Mucosa of descending colon (tissue), 3 donors: ENCODE data around the gene CFAP97. TPM values are rescaled to one million over a fixed set of nuclear protein-coding genes. Genes with fewer than 3 reads are reported as not detected.
"Not testable (repeated sequence)": the region's sequence is repeated elsewhere in the genome, so short reads cannot be mapped to it uniquely, and the experiment has no call there.

Experiments used
- ATAC-seq: fragments of 200-7000 bp; cut with Tn5 transposase; one replicate; pipeline ENCODE4 v1.9.1; 2020; ENCODE audit warnings: mild to moderate bottlenecking, moderate library complexity
- DNase-seq, 3 donors: peaks; one replicate each; pipeline ENCODE4 v3.0.0-alpha.2; 2020
- H3K36me3 ChIP-seq: fragments of 200-600 bp; one replicate; pipeline ENCODE4 v1.8.0; 2021; ENCODE audit warnings: low read depth, mild to moderate bottlenecking
- H3K4me1 ChIP-seq: fragments of 200-600 bp; one replicate; pipeline ENCODE4 v1.8.0; 2021; ENCODE audit warnings: low read depth, mild to moderate bottlenecking
- H3K4me3 ChIP-seq: fragments of 200-600 bp; one replicate; pipeline ENCODE4 v1.8.0; 2021; ENCODE audit warnings: mild to moderate bottlenecking
- H3K9me3 ChIP-seq: fragments of 200-600 bp; one replicate; pipeline ENCODE4 v1.8.0; 2021; ENCODE audit warnings: mild to moderate bottlenecking
- intact Hi-C, 2 donors: fragments of 100-400 bp; cut with DNase I in 1 of 2; cut with micrococcal nuclease in 1 of 2; formaldehyde crosslinking; loops; one replicate each; pipeline versions ENCODE4 v1.11.0 to v1.11.1; 2022; cut with DNase I, micrococcal nuclease
- total RNA-seq, 3 donors: library from RNA; stranded (reverse); fragmentation: NEBNext Ultra II Directional in 2 of 3; extraction: Animal tissue kit (Norgen Biotek cat#: 25700) in 2 of 3; gene quantifications; one replicate each; pipeline versions ENCODE4 v1.2.1 to v1.2.4, GENCODE V29; 2021 to 2023
- TF ChIP-seq, protein P1 (sequence below): fragments of 200-600 bp; IDR thresholded peaks from one replicate; pipeline ENCODE4 v1.8.0; 2022; ENCODE audit warnings: antibody characterized with exemption, mild to moderate bottlenecking
- donor health status: DM: no; HTN: no; CAD: no; lungs with moderate emphysema.
- donor health status: DM: no; HTN: no; CAD: no.
- donor health status: DM: no; HTN: yes; CAD: no.

CFAP97 gene
- total RNA-seq, 3 donors from 2014 or later, result 12.4 to 44.3 (median 16.6) TPM

DNA sequence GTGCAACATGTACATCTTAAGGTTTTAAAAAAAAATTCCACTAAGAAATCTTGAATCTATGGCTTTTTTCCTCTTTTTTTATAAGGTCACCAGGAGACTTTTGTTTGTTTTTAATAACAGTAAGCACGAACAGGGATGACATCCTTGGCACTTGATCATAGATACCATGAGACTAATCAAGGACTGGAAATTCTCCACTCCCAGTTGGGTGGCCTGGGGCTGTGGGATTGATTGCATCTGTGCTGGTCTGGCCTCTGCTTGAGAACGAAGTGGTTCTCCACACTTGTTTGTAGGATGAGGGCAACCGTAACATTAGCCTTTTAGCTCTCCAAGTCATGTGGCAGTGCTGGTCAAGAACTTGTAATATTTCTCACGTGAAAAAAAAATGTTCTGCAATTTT, 41.0 kb upstream of the CFAP97 start:
- TF ChIP-seq, protein P1, sequence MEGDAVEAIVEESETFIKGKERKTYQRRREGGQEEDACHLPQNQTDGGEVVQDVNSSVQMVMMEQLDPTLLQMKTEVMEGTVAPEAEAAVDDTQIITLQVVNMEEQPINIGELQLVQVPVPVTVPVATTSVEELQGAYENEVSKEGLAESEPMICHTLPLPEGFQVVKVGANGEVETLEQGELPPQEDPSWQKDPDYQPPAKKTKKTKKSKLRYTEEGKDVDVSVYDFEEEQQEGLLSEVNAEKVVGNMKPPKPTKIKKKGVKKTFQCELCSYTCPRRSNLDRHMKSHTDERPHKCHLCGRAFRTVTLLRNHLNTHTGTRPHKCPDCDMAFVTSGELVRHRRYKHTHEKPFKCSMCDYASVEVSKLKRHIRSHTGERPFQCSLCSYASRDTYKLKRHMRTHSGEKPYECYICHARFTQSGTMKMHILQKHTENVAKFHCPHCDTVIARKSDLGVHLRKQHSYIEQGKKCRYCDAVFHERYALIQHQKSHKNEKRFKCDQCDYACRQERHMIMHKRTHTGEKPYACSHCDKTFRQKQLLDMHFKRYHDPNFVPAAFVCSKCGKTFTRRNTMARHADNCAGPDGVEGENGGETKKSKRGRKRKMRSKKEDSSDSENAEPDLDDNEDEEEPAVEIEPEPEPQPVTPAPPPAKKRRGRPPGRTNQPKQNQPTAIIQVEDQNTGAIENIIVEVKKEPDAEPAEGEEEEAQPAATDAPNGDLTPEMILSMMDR, result no peak
- Histone ChIP-seq H3K4me1 (no peaks in the 10 kb centered on the region), H3K36me3 (no peaks in the 10 kb centered on the region), H3K9me3 (no peaks in the 10 kb centered on the region), H3K4me3 (no peak overlapping the region)
- DNase-seq, result no peak
- intact Hi-C loops, result no loop called here
- ATAC-seq, result no peak

DNA sequence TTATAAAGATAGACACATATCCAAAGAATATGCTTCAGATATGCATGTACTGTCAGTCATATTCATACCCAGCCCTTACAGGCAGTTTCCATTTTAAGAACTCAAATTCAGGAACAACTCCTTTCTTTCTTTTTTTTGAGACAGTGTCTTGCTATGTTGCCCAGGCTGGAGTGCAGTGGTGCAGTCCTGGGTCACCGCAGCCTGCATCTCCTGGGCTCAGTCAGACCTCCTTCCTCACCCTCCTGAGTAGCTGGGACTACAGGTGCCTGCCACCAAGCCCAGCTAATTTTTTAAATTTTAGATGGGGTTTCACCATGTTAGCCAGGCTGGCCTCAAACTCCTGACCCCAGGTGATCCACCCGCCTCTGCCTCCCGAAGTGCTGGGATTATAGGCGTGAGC, 40.1 kb upstream of the CFAP97 start:
- TF ChIP-seq, protein P1, result no peak
- no peaks in the 10 kb centered on the region for H3K9me3 ChIP-seq
- no peak for DNase-seq
- no peaks in the 10 kb centered on the region for H3K36me3 ChIP-seq
- H3K4me1 ChIP-seq, result no peaks in the 10 kb centered on the region
- no peak overlapping the region for H3K4me3 ChIP-seq
- no peak for ATAC-seq
- intact Hi-C loops, result no loop called here

DNA sequence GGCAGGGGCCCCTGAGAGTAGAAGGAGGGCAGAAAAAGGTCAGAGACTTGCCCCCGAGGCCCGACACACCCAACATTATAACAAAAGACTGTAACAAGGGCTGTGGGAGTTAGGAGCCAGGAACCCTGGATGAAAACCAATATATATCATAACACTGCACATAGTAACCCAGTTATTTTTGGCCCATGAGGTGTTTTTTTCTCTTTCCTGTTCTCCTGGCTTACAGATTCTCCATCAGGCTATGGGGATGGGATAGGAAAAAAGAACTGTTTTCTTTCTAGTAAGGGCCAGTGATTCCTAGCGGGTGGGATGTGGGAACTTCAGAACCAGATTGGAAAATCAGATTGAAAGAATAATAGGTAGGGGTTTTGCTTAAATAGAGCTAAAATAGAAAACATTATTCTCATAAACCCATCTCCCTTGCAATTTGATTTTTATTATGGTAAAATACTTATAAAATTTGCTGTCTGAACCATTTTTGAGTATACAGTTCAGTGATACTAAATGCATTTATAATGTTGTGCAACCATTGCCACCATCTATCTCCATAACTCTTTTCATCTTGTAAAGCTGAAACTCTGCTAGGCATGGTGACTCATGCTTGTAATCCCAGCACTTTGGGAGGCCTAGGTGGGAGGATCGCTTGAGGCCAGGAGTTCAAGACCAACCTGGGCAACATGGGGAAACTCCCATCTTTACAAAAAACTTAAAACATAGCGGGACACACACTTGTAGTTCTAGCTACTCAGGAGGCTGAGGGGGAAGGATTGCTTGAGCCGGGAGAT, 39.1 kb upstream of the CFAP97 start:
- H3K36me3 ChIP-seq, result no peaks in the 10 kb centered on the region
- no peak for ATAC-seq

DNA sequence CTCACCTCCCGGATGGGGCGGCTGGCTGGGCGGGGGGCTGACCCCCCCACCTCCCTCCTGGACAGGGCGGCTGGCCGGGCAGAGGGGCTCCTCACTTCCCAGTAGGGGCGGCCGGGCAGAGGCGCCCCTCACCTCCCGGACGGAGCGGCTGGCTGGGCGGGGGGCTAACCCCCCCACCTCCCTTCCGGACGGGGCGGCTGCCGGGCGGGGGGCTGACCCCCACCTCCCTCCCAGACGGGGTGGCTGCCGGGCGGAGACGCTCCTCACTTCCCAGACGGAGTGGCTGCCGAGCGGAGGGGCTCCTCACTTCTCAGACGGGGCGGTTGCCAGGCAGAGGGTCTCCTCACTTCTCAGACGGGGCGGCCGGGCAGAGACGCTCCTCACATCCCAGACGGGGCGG, 36.7 kb upstream of the CFAP97 start:
- H3K4me3 ChIP-seq, H3K36me3 ChIP-seq, intact Hi-C loops, ATAC-seq, DNase-seq, H3K9me3 ChIP-seq: not testable (repeated sequence)
- peaks cover 11% of the 10 kb centered on the region for H3K4me1 ChIP-seq

More for the DNA sequence above, 39.1 kb upstream of the CFAP97 start:
- H3K9me3 ChIP-seq, result no peaks in the 10 kb centered on the region
- intact Hi-C loops, result no loop called here
- H3K4me1 ChIP-seq, result no peaks in the 10 kb centered on the region
- TF ChIP-seq, protein P1, result no peak
- H3K4me3 ChIP-seq, result no peak overlapping the region
- no peak for DNase-seq

DNA sequence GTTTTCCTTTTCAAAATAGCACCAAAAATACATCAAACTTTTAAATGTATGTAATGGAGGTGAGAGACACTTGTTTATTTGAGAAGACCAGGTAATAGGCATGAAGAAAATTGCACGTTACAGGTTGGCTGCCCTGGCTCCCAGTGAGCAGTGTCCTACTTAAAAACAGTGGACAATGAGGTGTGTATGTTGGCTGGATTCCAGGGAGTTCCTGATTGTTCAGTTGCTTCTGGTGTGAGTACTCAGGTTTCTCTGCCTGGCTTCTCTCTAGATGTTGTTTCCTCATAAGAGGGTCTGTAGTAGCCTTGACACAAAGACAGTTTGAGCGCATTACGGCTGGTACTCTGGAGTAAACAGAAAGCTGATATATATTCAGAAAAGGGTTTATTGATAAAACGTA, 35.0 kb upstream of the CFAP97 start:
- DNase-seq, result no peak
- intact Hi-C loops, result no loop called here

DNA sequence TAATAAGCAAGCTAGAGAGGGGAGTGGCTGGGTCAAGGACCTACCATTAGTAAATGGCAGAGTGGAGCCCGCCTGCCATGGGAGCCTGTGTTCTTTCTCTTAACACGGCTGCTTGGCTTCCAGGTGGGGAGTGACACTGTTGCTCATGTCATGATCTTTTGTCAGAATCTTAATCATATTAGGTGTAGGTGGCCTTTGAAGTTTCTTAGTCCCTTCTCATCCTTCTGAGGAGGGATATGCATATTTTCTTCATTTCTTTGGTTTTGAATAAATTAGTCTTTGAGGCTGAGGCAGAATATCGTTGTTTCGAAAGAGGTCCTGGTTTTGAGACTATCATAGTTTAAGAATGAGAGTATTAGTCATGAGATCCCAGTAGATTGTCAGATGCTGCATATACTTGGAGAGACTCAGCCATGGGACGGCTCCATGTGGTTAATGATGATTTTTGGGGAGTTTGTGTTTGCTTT, 34.4 kb upstream of the CFAP97 start:
- DNase-seq (no peak), ATAC-seq (no peak)
- no peaks in the 10 kb centered on the region for H3K9me3 ChIP-seq
- no peaks in the 10 kb centered on the region for H3K36me3 ChIP-seq
- H3K4me3 ChIP-seq, result no peak overlapping the region
- intact Hi-C loops, result no loop called here
- TF ChIP-seq, protein P1, result no peak
- H3K4me1 ChIP-seq, result peaks cover 15% of the 10 kb centered on the region

More for the DNA sequence above, 35.0 kb upstream of the CFAP97 start:
- no peak for ATAC-seq
- Histone ChIP-seq H3K4me3 (no peak overlapping the region), H3K4me1 (peaks cover 15% of the 10 kb centered on the region), H3K36me3 (no peaks in the 10 kb centered on the region), H3K9me3 (no peaks in the 10 kb centered on the region)
- TF ChIP-seq, protein P1, result no peak
